ENCODE data around the gene LRRC31.

Gene LRRC31

DNA sequence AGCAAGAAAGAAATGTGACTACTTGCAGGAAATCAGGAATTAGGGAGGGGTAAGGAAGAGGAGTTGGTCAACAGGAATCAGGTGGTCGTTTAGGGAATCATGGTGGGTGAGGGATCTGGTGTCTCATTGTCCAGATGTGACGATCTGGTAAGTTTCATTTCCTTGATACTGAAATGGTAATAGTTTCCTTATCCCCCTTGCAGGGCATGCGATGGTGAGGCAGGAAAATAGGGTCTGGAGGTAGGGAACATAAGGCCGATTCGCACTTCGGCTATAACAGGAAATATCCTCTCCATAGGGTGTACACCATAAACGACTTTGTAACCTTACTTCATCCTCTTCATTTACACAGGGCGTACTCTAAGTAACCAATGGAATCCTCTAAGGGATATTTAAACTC lies 56.5 kb downstream of the LRRC31 start:
- no peak for DNase-seq (ENCODE audit: low read depth in 3 of 3)

DNA sequence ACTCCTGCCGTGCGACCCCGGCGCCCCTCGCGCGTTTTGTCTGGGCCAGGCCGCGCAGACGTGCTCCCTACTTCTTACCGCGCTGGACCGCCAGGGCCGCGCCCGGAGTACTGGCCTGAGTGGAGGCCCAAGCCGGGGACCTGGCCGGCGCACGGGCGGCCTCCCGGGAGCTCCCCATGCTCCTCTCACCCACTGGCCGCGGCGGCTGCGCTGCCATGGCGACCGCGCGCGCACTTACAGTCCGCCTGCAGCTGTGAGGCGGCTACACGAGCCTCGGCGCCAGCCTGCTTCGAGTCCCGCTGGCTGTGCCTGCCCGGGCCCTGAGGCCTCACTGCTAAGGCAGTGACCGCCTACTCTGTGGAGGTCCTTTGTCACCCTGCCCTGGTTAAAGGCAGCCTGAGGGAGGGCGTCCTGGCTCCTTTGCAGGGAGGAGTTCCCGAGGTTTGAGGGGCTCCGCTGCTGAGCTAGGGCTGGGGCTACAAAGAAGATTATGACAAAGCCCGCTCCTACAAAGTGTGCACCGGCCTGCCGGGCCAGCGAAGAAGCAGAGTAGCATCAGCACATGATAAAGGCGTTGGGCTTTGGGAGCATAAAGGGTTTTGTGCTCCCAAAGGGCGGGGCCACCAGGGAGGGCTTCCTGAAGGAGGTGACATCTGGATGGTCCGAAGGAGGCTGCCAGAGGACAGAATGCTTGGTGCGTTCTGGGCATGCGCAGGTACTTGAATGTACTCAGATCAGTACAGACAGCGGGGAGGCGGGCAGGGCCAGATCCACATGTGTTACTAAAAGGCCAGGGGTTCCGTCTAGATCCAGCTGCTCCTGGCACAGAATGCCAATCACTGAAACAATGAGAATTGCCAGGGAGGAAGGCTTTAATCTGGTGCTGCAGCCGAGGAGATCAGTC lies 57.2 kb downstream of the LRRC31 start, which contains the start of the genes LRRC34 and LRRIQ4:
LRRC34 (minus strand) TSS at position 573 of the 904 bp plus-strand sequence; CDS start at position 217, 356 bp downstream.
LRRIQ4 (plus strand) TSS at position 539 of the 904 bp plus-strand sequence. CDS start 9,052 bp downstream, outside the sequence.
- DNase-seq (ENCODE audit: low read depth in 3 of 3): peak; percentile 40 to 46 (median 41)

DNA sequence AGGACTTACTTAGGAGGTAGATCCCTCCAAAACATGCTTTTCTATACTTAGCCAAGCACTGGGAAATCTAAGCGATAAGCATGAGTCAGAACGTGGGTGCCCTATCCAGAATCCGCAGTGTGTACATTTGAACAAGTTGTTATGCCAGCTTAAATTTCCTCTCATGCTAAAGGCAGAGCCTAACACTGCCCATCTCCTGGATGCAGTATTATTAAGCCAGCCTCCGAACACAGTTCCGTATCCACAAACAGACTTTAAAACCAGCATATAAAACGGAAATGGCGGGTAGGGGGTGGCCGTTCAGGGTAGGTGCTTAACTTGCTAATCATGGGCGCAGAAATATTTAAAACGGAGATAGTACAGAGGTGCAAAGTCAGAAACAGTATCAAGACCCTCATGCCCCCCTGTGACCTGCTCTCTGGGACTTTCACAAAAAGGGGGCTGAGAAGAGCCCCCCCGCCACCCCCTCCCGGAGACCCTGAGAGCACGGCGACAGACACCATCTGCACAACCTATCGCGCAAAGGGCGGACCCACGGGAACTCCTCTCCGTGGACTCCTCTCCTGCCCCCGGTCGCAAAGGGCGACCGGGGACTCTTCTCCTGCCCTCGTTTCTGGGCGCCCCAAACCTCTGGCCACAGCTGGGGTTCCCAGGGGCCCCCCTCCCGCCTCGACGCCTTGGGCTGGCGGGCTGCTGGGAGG lies 58.0 kb downstream of the LRRC31 start:
- DNase-seq (ENCODE audit: low read depth in 3 of 3): no peak

DNA sequence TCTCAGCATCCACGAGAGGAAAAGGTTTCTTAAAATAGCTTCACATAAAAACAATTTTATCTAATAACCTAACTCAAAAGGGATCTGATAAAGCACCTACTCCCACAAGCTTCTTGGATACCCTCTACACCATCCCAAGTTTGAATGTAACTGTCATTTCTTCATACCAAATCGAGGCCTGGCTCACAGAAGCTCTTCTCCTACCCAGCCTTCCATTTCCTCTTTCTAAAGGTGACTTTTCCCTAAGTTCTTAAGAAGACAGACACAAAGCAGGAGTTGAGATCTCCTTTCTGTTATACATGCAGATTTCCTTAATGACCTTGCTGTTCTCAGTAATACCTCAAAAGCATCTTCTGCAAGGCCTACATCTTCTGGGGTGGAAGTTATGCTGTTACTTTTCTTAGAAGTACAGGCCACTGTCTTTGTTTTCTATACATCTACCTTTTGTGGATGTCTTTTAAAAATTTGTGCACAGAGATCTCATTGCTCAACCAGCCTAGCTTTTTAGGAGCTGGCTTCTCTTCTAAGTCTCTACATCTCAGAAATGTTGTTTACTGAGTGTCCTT lies 60.4 kb downstream of the LRRC31 start:
- DNase-seq (ENCODE audit: low read depth in 3 of 3): no peak

DNA sequence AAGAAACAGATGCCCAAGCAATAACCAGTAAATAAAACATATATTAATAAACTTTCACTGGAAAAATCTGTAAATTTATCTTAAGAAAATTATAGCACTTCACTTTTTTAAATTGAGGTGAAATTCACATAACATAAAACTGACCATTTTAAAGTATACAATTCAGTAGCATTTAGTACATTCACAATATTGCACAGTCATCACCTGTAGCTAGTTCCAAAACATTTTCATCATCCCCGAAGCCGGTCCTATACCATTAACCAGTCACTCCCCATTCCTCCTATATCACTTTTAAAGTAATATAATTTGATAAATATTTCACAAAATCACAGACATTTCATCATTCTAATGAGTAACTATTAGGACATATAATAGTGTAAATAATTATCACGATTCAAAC lies 65.1 kb downstream of the LRRC31 start:
- no peak for DNase-seq (ENCODE audit: low read depth in 3 of 3)

DNA sequence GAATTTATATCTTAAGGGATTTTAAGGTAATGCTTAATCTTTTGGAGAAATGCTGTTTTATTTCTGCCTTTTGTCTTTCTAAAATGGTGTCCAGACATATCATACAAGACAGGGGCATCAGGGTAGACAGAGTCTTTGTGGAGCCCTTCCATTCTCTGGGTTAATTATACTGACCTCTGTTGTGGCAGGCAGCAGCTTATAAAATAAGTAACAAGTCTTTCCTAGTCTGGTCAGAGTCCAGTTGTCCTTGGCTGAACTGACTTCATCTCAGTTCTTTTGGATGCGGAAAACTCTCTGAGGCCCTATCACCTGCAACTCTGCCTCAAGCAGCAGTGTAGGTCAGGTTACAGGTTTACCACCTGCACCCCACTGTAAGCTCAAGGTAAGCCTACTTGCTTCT lies 77.4 kb downstream of the LRRC31 start:
- DNase-seq (ENCODE audit: low read depth in 3 of 3): no peak

DNA sequence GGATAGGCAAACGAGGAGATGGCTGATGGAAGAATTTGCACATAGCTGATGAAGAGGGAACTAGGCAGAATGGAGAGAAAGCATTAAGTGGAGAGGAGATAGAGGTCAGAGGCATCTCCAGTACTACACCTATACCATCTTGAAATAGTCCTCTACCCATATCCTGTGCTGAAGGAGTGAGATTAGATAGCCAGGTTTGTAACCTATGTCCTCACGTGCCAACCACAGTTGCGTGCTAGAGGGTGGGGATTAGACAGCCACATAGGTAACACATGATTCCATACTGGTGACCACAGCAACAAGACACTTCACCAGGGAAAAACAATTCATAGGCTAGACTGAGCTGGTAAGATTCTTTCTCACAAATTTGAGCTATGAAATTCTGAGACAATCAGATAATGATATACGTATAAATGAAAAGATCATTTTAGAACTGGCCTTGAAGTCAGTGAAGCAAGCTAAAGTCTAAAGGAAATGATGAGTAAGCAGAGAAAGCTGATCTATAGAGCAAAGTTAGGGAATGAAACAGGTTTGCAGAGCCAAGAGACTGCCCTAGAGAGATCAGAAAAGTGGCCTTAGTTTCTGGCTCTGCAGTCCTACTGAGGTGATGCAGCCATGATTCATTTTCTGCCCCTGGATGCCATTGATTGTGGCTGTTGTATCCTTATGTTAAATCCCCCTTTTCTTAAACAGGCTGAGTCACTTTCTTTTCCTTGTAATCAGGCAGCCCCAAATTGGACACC lies 78.9 kb downstream of the LRRC31 start:
- no peak for DNase-seq (ENCODE audit: low read depth in 3 of 3)

DNA sequence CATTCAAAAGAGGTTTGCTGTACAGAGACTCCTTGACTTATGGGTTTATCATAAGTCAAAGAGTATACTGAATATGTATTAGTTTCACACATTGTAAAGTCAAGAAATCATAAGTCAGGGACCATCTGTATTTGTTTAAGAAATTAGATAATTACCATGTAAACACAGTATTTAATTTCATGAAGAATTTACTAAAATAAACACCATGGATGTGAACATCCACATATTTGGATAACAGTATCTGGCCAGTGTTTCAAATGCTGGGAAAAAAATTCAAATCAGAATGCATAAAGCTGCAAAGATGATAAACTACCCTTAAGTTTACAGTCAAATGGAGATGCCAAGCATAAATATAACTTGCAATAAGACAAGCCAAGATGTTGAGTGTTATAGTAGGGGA lies 79.5 kb downstream of the LRRC31 start:
- no peak for DNase-seq (ENCODE audit: low read depth in 3 of 3)
